ENCODE measurements around the gene SOX6.
A peak's percentile ranks its signal among the peaks of the same experiment; 100 is the strongest.
"Not testable (repeated sequence)": the region's sequence is repeated elsewhere in the genome, so short reads cannot be mapped to it uniquely, and the experiment has no call there.

Gene SOX6

GRCh38 chr11:15944460-15944859, 411.9 kb downstream of the SOX6 start:
- DNase-seq: no peak

- no peak for DNase-seq
Observed at GRCh38 chr11:15943418-15944197, 412.7 kb downstream of the SOX6 start.

- no peak for DNase-seq
Observed at GRCh38 chr11:15942936-15943335, 413.4 kb downstream of the SOX6 start.

GRCh38 chr11:15942126-15942525, 414.2 kb downstream of the SOX6 start:
- no peak for DNase-seq

- peak; percentile 34 for DNase-seq
Observed at GRCh38 chr11:15941206-15941770, 415.1 kb downstream of the SOX6 start.

GRCh38 chr11:15940462-15941205, 415.7 kb downstream of the SOX6 start:
- DNase-seq: no peak

GRCh38 chr11:15938983-15939382, 417.4 kb downstream of the SOX6 start:
- DNase-seq: no peak

GRCh38 chr11:15938121-15938611, 418.2 kb downstream of the SOX6 start:
- DNase-seq: no peak

- no peak for DNase-seq
Observed at GRCh38 chr11:15937601-15938120, 418.7 kb downstream of the SOX6 start.

- DNase-seq: no peak
Observed at GRCh38 chr11:15936011-15936410, 420.3 kb downstream of the SOX6 start.

- DNase-seq: no peak
Observed at GRCh38 chr11:15935373-15935772, 421.0 kb downstream of the SOX6 start.

GRCh38 chr11:15933886-15934625, 422.3 kb downstream of the SOX6 start:
- DNase-seq: peak; percentile 71

- no peak for DNase-seq
Observed at GRCh38 chr11:15932417-15932816, 423.9 kb downstream of the SOX6 start.

- no peak for DNase-seq
Observed at GRCh38 chr11:15931497-15931896, 424.8 kb downstream of the SOX6 start.

GRCh38 chr11:15930442-15931025, 425.8 kb downstream of the SOX6 start:
- no peak for DNase-seq

- DNase-seq: no peak
Observed at GRCh38 chr11:15929371-15929901, 426.9 kb downstream of the SOX6 start.

- DNase-seq: no peak
Observed at GRCh38 chr11:15927864-15928217, 428.5 kb downstream of the SOX6 start.

GRCh38 chr11:15927196-15927863, 429.0 kb downstream of the SOX6 start:
- DNase-seq: no peak

GRCh38 chr11:15926071-15926470, 430.3 kb downstream of the SOX6 start:
- no peak for DNase-seq

- DNase-seq: no peak
Observed at GRCh38 chr11:15923183-15923582, 433.2 kb downstream of the SOX6 start.

- not testable (repeated sequence) for DNase-seq
Observed at GRCh38 chr11:15922745-15923144, 433.6 kb downstream of the SOX6 start.

Data from hematopoietic multipotent progenitor cell treated with erythropoietin and hydrocortisone succinate and interleukin-3 and kit ligand, for 4 days (in vitro differentiated cells).